NB4 (cell line): ENCODE results near the gene HDAC4.

Source experiments
- DNase-seq: peaks from one replicate; pipeline ENCODE4 v3.0.0; 2010; ENCODE audit warnings: low read depth
- H3K4me3 ChIP-seq: one replicate; pipeline ENCODE4 v1.5.1; 2011; ENCODE audit warnings: mild to moderate bottlenecking, low read depth, low read length, moderate library complexity
- MAX ChIP-seq: IDR thresholded peaks from 2 replicates; pipeline ENCODE4 v1.6.1; 2011; ENCODE audit warnings: low read depth, low read length
- MYC ChIP-seq: IDR thresholded peaks from 2 replicates; pipeline ENCODE4 v1.6.1; 2011; ENCODE audit warnings: low read depth, low read length
- POLR2A ChIP-seq: IDR thresholded peaks from 2 replicates; pipeline ENCODE4 v1.6.1; 2011; ENCODE audit warnings: mild to moderate bottlenecking; ENCODE audit not compliant: insufficient read length; ENCODE audit errors: extremely low read depth
- TF ChIP-seq, protein P1 (sequence below): IDR thresholded peaks from one replicate; pipeline ENCODE4 v1.5.1; 2012; ENCODE audit warnings: low read depth, low read length

Gene HDAC4

GRCh38 chr2:239047861-239048260, 353.0 kb downstream of the HDAC4 start:
- no peak for DNase-seq
- TF ChIP-seq, protein P1, sequence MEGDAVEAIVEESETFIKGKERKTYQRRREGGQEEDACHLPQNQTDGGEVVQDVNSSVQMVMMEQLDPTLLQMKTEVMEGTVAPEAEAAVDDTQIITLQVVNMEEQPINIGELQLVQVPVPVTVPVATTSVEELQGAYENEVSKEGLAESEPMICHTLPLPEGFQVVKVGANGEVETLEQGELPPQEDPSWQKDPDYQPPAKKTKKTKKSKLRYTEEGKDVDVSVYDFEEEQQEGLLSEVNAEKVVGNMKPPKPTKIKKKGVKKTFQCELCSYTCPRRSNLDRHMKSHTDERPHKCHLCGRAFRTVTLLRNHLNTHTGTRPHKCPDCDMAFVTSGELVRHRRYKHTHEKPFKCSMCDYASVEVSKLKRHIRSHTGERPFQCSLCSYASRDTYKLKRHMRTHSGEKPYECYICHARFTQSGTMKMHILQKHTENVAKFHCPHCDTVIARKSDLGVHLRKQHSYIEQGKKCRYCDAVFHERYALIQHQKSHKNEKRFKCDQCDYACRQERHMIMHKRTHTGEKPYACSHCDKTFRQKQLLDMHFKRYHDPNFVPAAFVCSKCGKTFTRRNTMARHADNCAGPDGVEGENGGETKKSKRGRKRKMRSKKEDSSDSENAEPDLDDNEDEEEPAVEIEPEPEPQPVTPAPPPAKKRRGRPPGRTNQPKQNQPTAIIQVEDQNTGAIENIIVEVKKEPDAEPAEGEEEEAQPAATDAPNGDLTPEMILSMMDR = no peak
- TF ChIP-seq MYC (no peak), MAX (no peak), POLR2A (no peak)
- no peak overlapping the region for H3K4me3 ChIP-seq

GRCh38 chr2:239047420-239047819, 353.4 kb downstream of the HDAC4 start:
- TF ChIP-seq, protein P1 = no peak
- TF ChIP-seq POLR2A (no peak), MYC (no peak), MAX (no peak)
- H3K4me3 ChIP-seq = no peak overlapping the region
- DNase-seq = no peak

DNA sequence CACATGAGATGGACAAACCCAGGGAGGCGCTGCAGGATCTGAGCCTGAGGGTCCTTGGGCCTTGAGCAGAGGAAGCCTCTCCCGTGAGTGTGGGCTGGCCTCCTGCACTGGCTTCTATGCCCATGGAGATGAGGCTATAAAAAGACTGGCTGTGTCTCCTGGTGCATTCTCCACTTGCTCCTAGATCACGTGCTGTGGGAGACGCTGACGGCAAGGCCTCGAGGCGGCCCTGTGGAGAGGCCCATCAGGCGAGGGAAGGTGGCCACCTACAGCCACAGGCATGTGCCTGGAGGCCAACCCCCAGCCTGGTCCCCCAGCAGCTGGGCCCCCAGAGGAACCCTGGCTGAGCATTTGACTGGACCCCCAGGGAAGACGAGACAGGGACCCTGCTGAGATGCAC, 354.0 kb downstream of the HDAC4 start:
- TF ChIP-seq MAX (no peak), MYC (no peak), POLR2A (no peak)
- TF ChIP-seq, protein P1 = no peak
- DNase-seq = no peak
- H3K4me3 ChIP-seq = no peak overlapping the region

GRCh38 chr2:239044336-239044735, 356.5 kb downstream of the HDAC4 start:
- H3K4me3 ChIP-seq = no peak overlapping the region
- TF ChIP-seq, protein P1 = no peak
- TF ChIP-seq MAX = no peak
- TF ChIP-seq POLR2A = no peak
- no peak for TF ChIP-seq MYC
- no peak for DNase-seq

DNA sequence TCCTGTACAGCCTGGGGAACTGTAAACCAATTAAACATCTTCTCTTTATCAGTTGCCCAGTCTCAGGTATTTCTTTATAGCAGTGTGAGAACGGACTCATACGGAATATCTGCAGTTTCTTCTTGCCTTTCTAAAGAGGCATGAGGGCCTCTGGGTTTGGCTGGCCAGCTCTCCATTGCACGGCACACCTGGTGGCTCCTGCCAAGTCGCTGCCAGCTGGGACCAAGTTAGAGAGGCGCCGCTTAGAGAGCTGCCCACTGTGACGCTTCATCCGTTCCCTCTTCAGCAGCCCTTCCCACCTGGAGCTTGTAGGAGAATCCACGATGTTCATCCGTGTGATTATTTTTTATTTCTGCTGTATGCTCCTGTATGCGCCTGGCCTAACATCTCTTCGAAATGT, 357.5 kb downstream of the HDAC4 start:
- no peak for DNase-seq
- TF ChIP-seq, protein P1 = no peak
- no peak for TF ChIP-seq POLR2A
- H3K4me3 ChIP-seq = no peak overlapping the region

- H3K4me3 ChIP-seq = no peak overlapping the region
- TF ChIP-seq MAX = no peak
- no peak for TF ChIP-seq MYC
- no peak for TF ChIP-seq POLR2A
- TF ChIP-seq, protein P1 = no peak
- no peak for DNase-seq
Measured at GRCh38 chr2:239042551-239043320, 358.1 kb downstream of the HDAC4 start.
